ENCODE measurements around the gene COPZ2.
"Not testable (repeated sequence)": the region's sequence is repeated elsewhere in the genome, so short reads cannot be mapped to it uniquely, and the experiment has no call there.

DNA sequence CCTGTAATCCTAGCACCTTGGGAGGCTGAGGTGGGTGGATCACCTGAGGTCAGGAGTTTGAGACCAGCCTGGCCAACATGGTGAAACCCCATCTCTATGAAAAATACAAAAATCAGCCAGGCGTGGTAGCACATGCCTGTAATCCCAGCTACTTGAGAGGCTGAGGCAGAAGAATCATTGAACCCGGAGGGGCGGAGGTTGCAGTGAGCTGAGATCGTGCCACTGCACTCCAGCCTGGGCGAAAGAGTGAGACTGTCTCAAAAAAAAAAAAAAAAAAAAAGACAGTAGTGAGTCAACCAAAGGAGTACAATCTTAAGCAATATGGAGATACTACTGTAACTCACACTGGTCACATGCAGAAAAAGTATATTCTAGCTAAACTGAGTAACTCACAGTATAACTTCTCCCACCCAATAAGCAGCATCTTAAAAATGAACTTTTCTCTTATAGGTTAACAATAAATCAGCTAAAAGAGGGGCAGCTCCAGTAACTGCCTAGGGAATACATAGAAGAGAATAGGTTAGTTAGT, 36.0 kb upstream of the COPZ2 start:
- not testable (repeated sequence) for TF ChIP-seq POLR2A (IDR thresholded peaks at IDR 0.05; ENCODE audit: low read length); GATA1 (IDR thresholded peaks at IDR 0.05; ENCODE audit: low read depth, low read length)

Data from erythroblast (primary cell).